ENCODE data around the gene CASKIN2.

The CASKIN2 gene

DNA sequence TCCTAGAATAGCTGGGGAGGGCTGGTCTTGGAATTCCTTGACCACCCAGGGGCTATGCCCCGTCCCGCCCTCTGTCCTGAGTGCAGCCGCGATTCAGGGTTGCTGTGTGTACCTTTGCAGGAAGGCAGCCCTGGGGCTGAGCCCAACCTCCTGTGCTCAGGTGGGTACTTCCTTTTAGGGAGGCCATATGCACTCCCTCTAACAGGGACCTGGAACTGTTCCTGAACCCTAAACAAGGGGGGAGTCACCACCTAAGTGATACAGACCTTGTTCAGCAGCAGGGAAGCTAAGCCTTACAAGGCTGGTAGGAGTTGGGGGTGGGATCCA, 34.8 kb upstream of the CASKIN2 start:
- TF ChIP-seq NFIC (IDR thresholded peaks at IDR 0.05), result no peak
- no peak for TF ChIP-seq TEAD4 (IDR thresholded peaks at IDR 0.05)
- peak; percentile 38; the same call in 1 of the 2 replicates for TF ChIP-seq YY1 (IDR thresholded peaks at IDR 0.05; ENCODE audit: low read depth)

DNA sequence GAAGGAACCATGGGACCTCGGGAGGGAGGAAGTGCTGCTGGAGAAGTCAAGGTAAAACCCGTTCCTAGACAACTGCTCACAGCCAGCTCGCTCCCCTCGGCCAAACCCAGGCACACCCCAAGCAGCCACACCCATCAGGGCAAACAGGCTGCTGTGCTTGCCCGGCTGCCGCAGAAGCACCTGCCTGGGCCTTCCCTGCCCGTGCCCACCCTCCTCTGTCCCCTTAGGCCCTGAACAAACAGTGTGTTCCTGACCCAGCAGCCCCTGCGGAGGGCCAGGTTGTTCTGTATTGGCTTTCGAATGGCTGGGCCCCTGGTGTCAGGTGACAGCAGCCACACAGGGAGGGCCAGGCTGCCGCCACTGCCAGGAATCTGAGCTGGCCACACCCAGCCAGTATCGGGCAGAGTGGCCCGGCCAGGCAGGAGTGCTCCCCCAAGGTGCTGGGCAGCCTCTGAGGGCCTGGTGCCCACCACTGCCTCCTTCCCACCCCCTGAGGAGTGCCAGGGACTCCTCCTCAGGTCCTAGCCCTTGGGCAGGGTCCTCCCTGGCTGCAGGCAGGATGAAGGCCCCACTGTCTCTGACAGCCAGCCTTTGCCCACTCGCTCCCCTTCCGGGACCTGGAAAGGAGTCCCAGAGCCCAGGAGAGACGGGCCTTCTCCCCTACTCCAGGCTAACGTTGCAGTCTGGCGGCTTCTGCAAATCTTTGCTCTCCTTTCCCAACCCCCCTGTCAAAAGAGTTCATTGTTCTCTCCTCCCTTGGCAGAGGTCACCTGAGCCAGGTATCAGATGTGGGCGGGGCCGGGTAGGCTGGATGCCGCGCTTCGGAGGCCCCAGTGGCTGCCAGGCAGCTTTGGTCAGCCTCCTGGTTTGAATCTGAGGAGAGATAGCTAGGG, 34.2 kb upstream of the CASKIN2 start:
- TF ChIP-seq TCF12 (IDR thresholded peaks at IDR 0.05; ENCODE audit: low read depth), result peak; percentile 66
- TF ChIP-seq, protein P1, sequence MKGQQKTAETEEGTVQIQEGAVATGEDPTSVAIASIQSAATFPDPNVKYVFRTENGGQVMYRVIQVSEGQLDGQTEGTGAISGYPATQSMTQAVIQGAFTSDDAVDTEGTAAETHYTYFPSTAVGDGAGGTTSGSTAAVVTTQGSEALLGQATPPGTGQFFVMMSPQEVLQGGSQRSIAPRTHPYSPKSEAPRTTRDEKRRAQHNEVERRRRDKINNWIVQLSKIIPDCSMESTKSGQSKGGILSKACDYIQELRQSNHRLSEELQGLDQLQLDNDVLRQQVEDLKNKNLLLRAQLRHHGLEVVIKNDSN (IDR thresholded peaks at IDR 0.05), result peak; percentile 90
- no peak for TF ChIP-seq CREB1 (IDR thresholded peaks at IDR 0.05; ENCODE audit: low read depth)
- TF ChIP-seq TAF1 (IDR thresholded peaks at IDR 0.05; ENCODE audit: low read depth), result peak; percentile 51
- TF ChIP-seq, protein P2, sequence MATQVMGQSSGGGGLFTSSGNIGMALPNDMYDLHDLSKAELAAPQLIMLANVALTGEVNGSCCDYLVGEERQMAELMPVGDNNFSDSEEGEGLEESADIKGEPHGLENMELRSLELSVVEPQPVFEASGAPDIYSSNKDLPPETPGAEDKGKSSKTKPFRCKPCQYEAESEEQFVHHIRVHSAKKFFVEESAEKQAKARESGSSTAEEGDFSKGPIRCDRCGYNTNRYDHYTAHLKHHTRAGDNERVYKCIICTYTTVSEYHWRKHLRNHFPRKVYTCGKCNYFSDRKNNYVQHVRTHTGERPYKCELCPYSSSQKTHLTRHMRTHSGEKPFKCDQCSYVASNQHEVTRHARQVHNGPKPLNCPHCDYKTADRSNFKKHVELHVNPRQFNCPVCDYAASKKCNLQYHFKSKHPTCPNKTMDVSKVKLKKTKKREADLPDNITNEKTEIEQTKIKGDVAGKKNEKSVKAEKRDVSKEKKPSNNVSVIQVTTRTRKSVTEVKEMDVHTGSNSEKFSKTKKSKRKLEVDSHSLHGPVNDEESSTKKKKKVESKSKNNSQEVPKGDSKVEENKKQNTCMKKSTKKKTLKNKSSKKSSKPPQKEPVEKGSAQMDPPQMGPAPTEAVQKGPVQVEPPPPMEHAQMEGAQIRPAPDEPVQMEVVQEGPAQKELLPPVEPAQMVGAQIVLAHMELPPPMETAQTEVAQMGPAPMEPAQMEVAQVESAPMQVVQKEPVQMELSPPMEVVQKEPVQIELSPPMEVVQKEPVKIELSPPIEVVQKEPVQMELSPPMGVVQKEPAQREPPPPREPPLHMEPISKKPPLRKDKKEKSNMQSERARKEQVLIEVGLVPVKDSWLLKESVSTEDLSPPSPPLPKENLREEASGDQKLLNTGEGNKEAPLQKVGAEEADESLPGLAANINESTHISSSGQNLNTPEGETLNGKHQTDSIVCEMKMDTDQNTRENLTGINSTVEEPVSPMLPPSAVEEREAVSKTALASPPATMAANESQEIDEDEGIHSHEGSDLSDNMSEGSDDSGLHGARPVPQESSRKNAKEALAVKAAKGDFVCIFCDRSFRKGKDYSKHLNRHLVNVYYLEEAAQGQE (IDR thresholded peaks at IDR 0.05; ENCODE audit: low read depth), result no peak
- no peak for TF ChIP-seq RAD21 (IDR thresholded peaks at IDR 0.05; ENCODE audit: low read depth)
- peak; percentile 98 for TF ChIP-seq ZBTB7A (IDR thresholded peaks at IDR 0.05; ENCODE audit: low read depth)
- no peak for TF ChIP-seq EGR1 (IDR thresholded peaks at IDR 0.05)
- TF ChIP-seq YY1 (IDR thresholded peaks at IDR 0.05; ENCODE audit: low read depth), result peak; percentile 35; the same call in 1 of the 2 replicates
- no peak for TF ChIP-seq CEBPB (IDR thresholded peaks at IDR 0.05)
- TF ChIP-seq TEAD4 (IDR thresholded peaks at IDR 0.05), result peak; percentile 78
- TF ChIP-seq NFIC (IDR thresholded peaks at IDR 0.05), result peak; percentile 57
- TF ChIP-seq FOXM1 (IDR thresholded peaks at IDR 0.05; ENCODE audit: borderline replicate concordance, low read depth), result peak; percentile 47; the same call in 1 of the 2 replicates
- TF ChIP-seq, protein P3, sequence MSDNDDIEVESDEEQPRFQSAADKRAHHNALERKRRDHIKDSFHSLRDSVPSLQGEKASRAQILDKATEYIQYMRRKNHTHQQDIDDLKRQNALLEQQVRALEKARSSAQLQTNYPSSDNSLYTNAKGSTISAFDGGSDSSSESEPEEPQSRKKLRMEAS (IDR thresholded peaks at IDR 0.05), result peak; percentile 79
- no peak; the same call in 1 of the 2 replicates for TF ChIP-seq EP300 (IDR thresholded peaks at IDR 0.05; ENCODE audit: borderline replicate concordance)

DNA sequence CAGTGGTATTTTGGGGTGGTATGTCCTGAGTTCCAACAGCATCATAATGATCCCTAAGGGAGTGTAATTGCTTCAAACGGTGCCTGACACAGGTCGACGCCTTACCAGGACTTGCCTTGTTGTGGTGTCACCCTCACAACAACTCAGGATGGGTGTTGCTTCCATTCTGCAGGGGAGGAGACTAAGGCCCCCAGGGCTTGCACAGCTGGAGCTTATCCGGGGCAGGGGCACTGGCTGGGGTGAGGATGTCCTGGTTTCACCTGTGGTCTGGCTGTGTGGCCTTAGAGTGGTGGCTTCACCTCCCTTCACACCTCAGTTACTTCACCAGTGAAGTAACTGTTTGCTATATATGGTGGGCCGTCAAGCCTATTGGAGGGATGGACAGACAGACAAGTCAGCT, 33.5 kb upstream of the CASKIN2 start:
- TF ChIP-seq, protein P1 (IDR thresholded peaks at IDR 0.05), result no peak
- TF ChIP-seq EGR1 (IDR thresholded peaks at IDR 0.05), result no peak
- TF ChIP-seq RAD21 (IDR thresholded peaks at IDR 0.05; ENCODE audit: low read depth), result no peak
- TF ChIP-seq, protein P3 (IDR thresholded peaks at IDR 0.05), result no peak
- TF ChIP-seq TCF12 (IDR thresholded peaks at IDR 0.05; ENCODE audit: low read depth), result no peak
- no peak for TF ChIP-seq ZBTB7A (IDR thresholded peaks at IDR 0.05; ENCODE audit: low read depth)
- TF ChIP-seq, protein P2 (IDR thresholded peaks at IDR 0.05; ENCODE audit: low read depth), result no peak

DNA sequence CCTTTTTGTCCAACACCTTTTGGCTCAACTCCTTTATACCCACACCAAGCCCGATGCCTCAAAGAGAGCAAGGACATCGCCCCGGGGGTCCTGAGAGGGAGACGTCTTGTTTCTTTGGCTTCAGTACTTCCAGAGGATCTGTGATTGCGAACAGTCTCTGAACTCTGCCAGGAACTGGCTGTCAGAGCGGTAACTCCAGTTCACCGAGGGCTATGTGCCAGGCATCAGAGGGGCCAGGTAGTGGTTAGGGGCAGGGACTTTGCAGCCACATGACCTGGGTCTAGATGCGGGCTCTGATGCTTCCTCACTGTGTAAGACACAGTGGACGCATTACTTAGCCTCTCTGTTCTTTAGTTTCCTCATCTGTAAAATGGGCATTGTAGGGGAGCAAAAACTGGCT, 31.8 kb upstream of the CASKIN2 start:
- TF ChIP-seq TAF1 (IDR thresholded peaks at IDR 0.05; ENCODE audit: low read depth), result no peak

DNA sequence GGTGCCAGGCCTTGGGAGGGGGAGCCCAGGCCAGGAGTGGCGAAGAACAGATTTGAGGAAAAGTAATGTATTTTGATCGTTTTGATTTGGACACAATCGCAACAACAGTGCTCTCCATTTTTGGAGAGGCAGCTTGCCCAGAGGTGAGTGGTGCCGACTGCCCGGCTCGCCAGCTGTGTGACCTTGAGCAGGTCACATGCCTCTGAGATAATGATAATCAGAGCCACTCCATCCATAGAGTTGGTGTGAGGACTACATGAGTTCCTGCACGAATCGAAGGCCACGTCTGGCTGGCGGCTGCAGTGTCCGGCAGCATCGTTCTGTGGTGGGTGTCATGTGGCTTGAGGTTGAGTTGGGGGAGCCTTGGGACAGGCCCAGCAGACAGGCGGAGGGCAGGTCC, 30.8 kb upstream of the CASKIN2 start:
- TF ChIP-seq EGR1 (IDR thresholded peaks at IDR 0.05), result no peak
- no peak for TF ChIP-seq CEBPB (IDR thresholded peaks at IDR 0.05)
- TF ChIP-seq ZBTB7A (IDR thresholded peaks at IDR 0.05; ENCODE audit: low read depth), result no peak
- TF ChIP-seq, protein P3 (IDR thresholded peaks at IDR 0.05), result no peak
- no peak for TF ChIP-seq TCF12 (IDR thresholded peaks at IDR 0.05; ENCODE audit: low read depth)
- TF ChIP-seq, protein P1 (IDR thresholded peaks at IDR 0.05), result no peak
- TF ChIP-seq FOXM1 (IDR thresholded peaks at IDR 0.05; ENCODE audit: borderline replicate concordance, low read depth), result no peak
- no peak for TF ChIP-seq EP300 (IDR thresholded peaks at IDR 0.05; ENCODE audit: borderline replicate concordance)
- no peak for TF ChIP-seq RAD21 (IDR thresholded peaks at IDR 0.05; ENCODE audit: low read depth)

DNA sequence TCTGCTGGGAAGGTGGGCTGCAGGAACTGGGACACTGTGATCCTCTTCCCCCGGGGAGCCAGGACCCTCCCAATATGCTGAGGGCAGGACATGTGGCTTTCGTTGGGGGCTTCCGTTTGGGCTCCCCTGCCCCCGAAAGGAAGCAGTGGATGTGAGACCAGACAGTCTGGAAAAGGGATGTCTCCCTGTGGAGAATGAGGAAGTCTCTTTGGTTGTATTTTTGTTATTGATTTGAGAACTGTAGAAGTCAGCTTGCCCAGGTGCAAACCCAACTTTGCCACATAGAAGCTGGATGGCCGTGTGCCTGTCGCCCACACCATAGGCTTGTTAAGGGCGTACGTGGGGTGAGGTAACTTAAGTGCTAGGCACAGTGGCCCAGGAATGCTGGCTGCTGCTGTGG, 28.9 kb upstream of the CASKIN2 start:
- TF ChIP-seq EGR1 (IDR thresholded peaks at IDR 0.05) (no peak), ZBTB7A (IDR thresholded peaks at IDR 0.05; ENCODE audit: low read depth) (no peak), TCF12 (IDR thresholded peaks at IDR 0.05; ENCODE audit: low read depth) (no peak), CEBPB (IDR thresholded peaks at IDR 0.05) (no peak), FOXM1 (IDR thresholded peaks at IDR 0.05; ENCODE audit: borderline replicate concordance, low read depth) (no peak), RAD21 (IDR thresholded peaks at IDR 0.05; ENCODE audit: low read depth) (no peak), EP300 (IDR thresholded peaks at IDR 0.05; ENCODE audit: borderline replicate concordance) (no peak), TAF1 (IDR thresholded peaks at IDR 0.05; ENCODE audit: low read depth) (no peak), NFIC (IDR thresholded peaks at IDR 0.05) (no peak), CREB1 (IDR thresholded peaks at IDR 0.05; ENCODE audit: low read depth) (no peak), YY1 (IDR thresholded peaks at IDR 0.05; ENCODE audit: low read depth) (no peak), TEAD4 (IDR thresholded peaks at IDR 0.05) (no peak)
- TF ChIP-seq, protein P2 (IDR thresholded peaks at IDR 0.05; ENCODE audit: low read depth), result no peak
- TF ChIP-seq, protein P1 (IDR thresholded peaks at IDR 0.05), result no peak
- TF ChIP-seq, protein P3 (IDR thresholded peaks at IDR 0.05), result no peak

Data from Ishikawa (cell line).